ENCODE data around the gene CFAP77. TPM values are rescaled to one million over a fixed set of nuclear protein-coding genes. Genes with fewer than 3 reads are reported as not detected.

The CFAP77 gene
- polyA plus RNA-seq, 1 of the 3 experiments (the other 2 are of a cell fraction) = 1.1 TPM

GRCh38 chr9:132447902-132448301 is 37.9 kb downstream of the CFAP77 start:
- Histone ChIP-seq H3K9me2 (no peaks in the 10 kb centered on the region), H3K36me3 (replicated peaks in 1 of 2; ENCODE audit: control insufficient read depth in 1 of 2, insufficient read depth in 2 of 2, low read length in 1 of 2) (no peaks in the 10 kb centered on the region), H4K20me1 (ENCODE audit: insufficient read depth) (no peaks in the 10 kb centered on the region), H3K4me3 (ENCODE audit: low read depth in 2 of 2, low read length in 1 of 2) (no peak overlapping the region), H2AFZ (ENCODE audit: low read depth) (no peak overlapping the region), H3K9me3 (no peaks in the 10 kb centered on the region), H3K79me2 (ENCODE audit: insufficient read depth) (no peaks in the 10 kb centered on the region), H3K4me2 (no peak overlapping the region), H3K27ac (ENCODE audit: low read depth in 2 of 2, low read length in 1 of 2) (no peak overlapping the region), H3K4me1 (ENCODE audit: control insufficient read depth in 1 of 2, insufficient read depth in 2 of 2, low read depth in 1 of 2, low read length in 1 of 2) (peaks cover 0 to 8% of the 10 kb centered on the region in 2 experiments; a peak in 1 of 4 replicates), H3K27me3 (ENCODE audit: insufficient read depth) (no peaks in the 10 kb centered on the region), H3F3A (replicated peaks; ENCODE audit: insufficient read depth) (no peaks in the 10 kb centered on the region), H3K9ac (no peak overlapping the region)
- WGBS (ENCODE audit: low lambda C conversion rate) = 76% methylated on average over 4 of the region's 4 CpGs
- no peak for DNase-seq
- POLR2A ChIA-PET = no interaction called here
- CTCF ChIA-PET = interaction anchor here (1.2 to 3.4 kb wide), 4 partner anchors 9 to 127 kb away, joined by 3 to 12 read pairs (median 4); no protein-coding TSS in a partner anchor
- TF ChIP-seq, protein P1, sequence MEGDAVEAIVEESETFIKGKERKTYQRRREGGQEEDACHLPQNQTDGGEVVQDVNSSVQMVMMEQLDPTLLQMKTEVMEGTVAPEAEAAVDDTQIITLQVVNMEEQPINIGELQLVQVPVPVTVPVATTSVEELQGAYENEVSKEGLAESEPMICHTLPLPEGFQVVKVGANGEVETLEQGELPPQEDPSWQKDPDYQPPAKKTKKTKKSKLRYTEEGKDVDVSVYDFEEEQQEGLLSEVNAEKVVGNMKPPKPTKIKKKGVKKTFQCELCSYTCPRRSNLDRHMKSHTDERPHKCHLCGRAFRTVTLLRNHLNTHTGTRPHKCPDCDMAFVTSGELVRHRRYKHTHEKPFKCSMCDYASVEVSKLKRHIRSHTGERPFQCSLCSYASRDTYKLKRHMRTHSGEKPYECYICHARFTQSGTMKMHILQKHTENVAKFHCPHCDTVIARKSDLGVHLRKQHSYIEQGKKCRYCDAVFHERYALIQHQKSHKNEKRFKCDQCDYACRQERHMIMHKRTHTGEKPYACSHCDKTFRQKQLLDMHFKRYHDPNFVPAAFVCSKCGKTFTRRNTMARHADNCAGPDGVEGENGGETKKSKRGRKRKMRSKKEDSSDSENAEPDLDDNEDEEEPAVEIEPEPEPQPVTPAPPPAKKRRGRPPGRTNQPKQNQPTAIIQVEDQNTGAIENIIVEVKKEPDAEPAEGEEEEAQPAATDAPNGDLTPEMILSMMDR (IDR thresholded peaks at IDR 0.05) = no peak
- no peak for TF ChIP-seq POLR2AphosphoS5 (IDR thresholded peaks at IDR 0.05; ENCODE audit: low read depth, low read length)
- TF ChIP-seq NRF1 (IDR thresholded peaks at IDR 0.05; ENCODE audit: low read depth, low read length) = no peak
- no peak for TF ChIP-seq ELF1 (IDR thresholded peaks at IDR 0.05)
- TF ChIP-seq EZH2phosphoT487 (IDR thresholded peaks at IDR 0.05; ENCODE audit: borderline replicate concordance, low read depth) = no peak
- no peak for TF ChIP-seq TAF1 (IDR thresholded peaks at IDR 0.05; ENCODE audit: borderline replicate concordance, low read depth, low read length)
- no peak for TF ChIP-seq SIN3A (IDR thresholded peaks at IDR 0.05; ENCODE audit: borderline replicate concordance, low read depth, low read length)
- no peak for TF ChIP-seq GATA2 (CRISPR knock-in tag; IDR thresholded peaks at IDR 0.05)
- no peak for TF ChIP-seq RCOR1 (IDR thresholded peaks at IDR 0.05; ENCODE audit: low read length)
- TF ChIP-seq JUND (IDR thresholded peaks at IDR 0.05) = no peak
- TF ChIP-seq, protein P2, sequence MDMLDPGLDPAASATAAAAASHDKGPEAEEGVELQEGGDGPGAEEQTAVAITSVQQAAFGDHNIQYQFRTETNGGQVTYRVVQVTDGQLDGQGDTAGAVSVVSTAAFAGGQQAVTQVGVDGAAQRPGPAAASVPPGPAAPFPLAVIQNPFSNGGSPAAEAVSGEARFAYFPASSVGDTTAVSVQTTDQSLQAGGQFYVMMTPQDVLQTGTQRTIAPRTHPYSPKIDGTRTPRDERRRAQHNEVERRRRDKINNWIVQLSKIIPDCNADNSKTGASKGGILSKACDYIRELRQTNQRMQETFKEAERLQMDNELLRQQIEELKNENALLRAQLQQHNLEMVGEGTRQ (IDR thresholded peaks at IDR 0.05; ENCODE audit: borderline replicate concordance, low read depth, low read length) = no peak
- no peak for TF ChIP-seq MEF2A (IDR thresholded peaks at IDR 0.05; ENCODE audit: borderline replicate concordance, low read depth)
- TF ChIP-seq TCF12 (IDR thresholded peaks at IDR 0.05) = no peak
- no peak for TF ChIP-seq FOSL2 (IDR thresholded peaks at IDR 0.05; ENCODE audit: borderline replicate concordance, low read depth)
- no peak for TF ChIP-seq CHD2 (IDR thresholded peaks at IDR 0.05; ENCODE audit: low read length, partially characterized antibody)
- no peak for TF ChIP-seq GABPA (IDR thresholded peaks at IDR 0.05; ENCODE audit: low read depth)
- TF ChIP-seq, protein P3, sequence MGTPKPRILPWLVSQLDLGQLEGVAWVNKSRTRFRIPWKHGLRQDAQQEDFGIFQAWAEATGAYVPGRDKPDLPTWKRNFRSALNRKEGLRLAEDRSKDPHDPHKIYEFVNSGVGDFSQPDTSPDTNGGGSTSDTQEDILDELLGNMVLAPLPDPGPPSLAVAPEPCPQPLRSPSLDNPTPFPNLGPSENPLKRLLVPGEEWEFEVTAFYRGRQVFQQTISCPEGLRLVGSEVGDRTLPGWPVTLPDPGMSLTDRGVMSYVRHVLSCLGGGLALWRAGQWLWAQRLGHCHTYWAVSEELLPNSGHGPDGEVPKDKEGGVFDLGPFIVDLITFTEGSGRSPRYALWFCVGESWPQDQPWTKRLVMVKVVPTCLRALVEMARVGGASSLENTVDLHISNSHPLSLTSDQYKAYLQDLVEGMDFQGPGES (IDR thresholded peaks at IDR 0.05; ENCODE audit: low read depth, low read length) = no peak
